ENCODE data around the gene KIAA0513. TPM values are rescaled to one million over a fixed set of nuclear protein-coding genes. Genes with fewer than 3 reads are reported as not detected.

KIAA0513 gene
- total RNA-seq, 1 experiment from 2014 or later = 2.9 TPM

GRCh38 chr16:85133290-85133599 is 105.7 kb downstream of the KIAA0513 start:
- CTCF ChIA-PET = no interaction called here
- no peaks in the 10 kb centered on the region for H3K36me3 ChIP-seq (ENCODE audit: insufficient read depth, low read length, poor library complexity, severe bottlenecking)
- BruUV-seq (replicated peaks) = no TSS peak
- POLR2A ChIA-PET (ENCODE audit: low non-redundant PET) = no interaction called here
- no peaks in the 10 kb centered on the region for H3K9me3 ChIP-seq (ENCODE audit: low read depth, low read length, poor library complexity, severe bottlenecking)
- no peak for DNase-seq (ENCODE audit: low spot score)
- peaks cover 10% of the 10 kb centered on the region for H3K4me1 ChIP-seq (ENCODE audit: insufficient read depth, low read length, poor library complexity, severe bottlenecking)
- intact Hi-C loops (cut with micrococcal nuclease; ENCODE audit: unreplicated experiment) = no loop called here
- TF ChIP-seq CTCF (conservative IDR thresholded peaks at IDR 0.05; ENCODE audit: low read depth, low read length) = no peak
- no peak for TF ChIP-seq EZH2 (IDR thresholded peaks at IDR 0.05; ENCODE audit: borderline replicate concordance, low read depth, low read length, poor library complexity, severe bottlenecking)
- H3K27ac ChIP-seq (ENCODE audit: low read depth, low read length, poor library complexity, severe bottlenecking) = no peak overlapping the region
- no peak overlapping the region for H3K4me3 ChIP-seq (ENCODE audit: low read depth, low read length, poor library complexity, severe bottlenecking)
- no peaks in the 10 kb centered on the region for H3K27me3 ChIP-seq (replicated peaks; ENCODE audit: insufficient read depth, low read depth, low read length, poor library complexity)

GRCh38 chr16:85134076-85134788 is 106.6 kb downstream of the KIAA0513 start:
- TF ChIP-seq CTCF (conservative IDR thresholded peaks at IDR 0.05; ENCODE audit: low read depth, low read length) (no peak), EZH2 (IDR thresholded peaks at IDR 0.05; ENCODE audit: borderline replicate concordance, low read depth, low read length, poor library complexity, severe bottlenecking) (no peak)
- POLR2A ChIA-PET (ENCODE audit: low non-redundant PET) = no interaction called here

GRCh38 chr16:85134789-85135142 is 107.2 kb downstream of the KIAA0513 start:
- Histone ChIP-seq H3K9me3 (ENCODE audit: low read depth, low read length, poor library complexity, severe bottlenecking) (no peaks in the 10 kb centered on the region), H3K27me3 (replicated peaks; ENCODE audit: insufficient read depth, low read depth, low read length, poor library complexity) (no peaks in the 10 kb centered on the region), H3K4me1 (ENCODE audit: insufficient read depth, low read length, poor library complexity, severe bottlenecking) (peaks cover 9% of the 10 kb centered on the region), H3K27ac (ENCODE audit: low read depth, low read length, poor library complexity, severe bottlenecking) (no peak overlapping the region), H3K4me3 (ENCODE audit: low read depth, low read length, poor library complexity, severe bottlenecking) (no peak overlapping the region), H3K36me3 (ENCODE audit: insufficient read depth, low read length, poor library complexity, severe bottlenecking) (no peaks in the 10 kb centered on the region)
- no TSS peak for BruUV-seq (replicated peaks)
- ChIA-PET POLR2A (ENCODE audit: low non-redundant PET) (no interaction called here), CTCF (no interaction called here)
- DNase-seq (ENCODE audit: low spot score) = no peak
- intact Hi-C loops (cut with micrococcal nuclease; ENCODE audit: unreplicated experiment) = no loop called here
- TF ChIP-seq EZH2 (IDR thresholded peaks at IDR 0.05; ENCODE audit: borderline replicate concordance, low read depth, low read length, poor library complexity, severe bottlenecking) = no peak

More at GRCh38 chr16:85134076-85134788, 106.6 kb downstream of the KIAA0513 start:
- Histone ChIP-seq H3K4me1 (ENCODE audit: insufficient read depth, low read length, poor library complexity, severe bottlenecking) (peaks cover 10% of the 10 kb centered on the region), H3K27me3 (replicated peaks; ENCODE audit: insufficient read depth, low read depth, low read length, poor library complexity) (no peaks in the 10 kb centered on the region), H3K36me3 (ENCODE audit: insufficient read depth, low read length, poor library complexity, severe bottlenecking) (no peaks in the 10 kb centered on the region), H3K4me3 (ENCODE audit: low read depth, low read length, poor library complexity, severe bottlenecking) (no peak overlapping the region), H3K9me3 (ENCODE audit: low read depth, low read length, poor library complexity, severe bottlenecking) (no peaks in the 10 kb centered on the region), H3K27ac (ENCODE audit: low read depth, low read length, poor library complexity, severe bottlenecking) (no peak overlapping the region)
- no TSS peak for BruUV-seq (replicated peaks)
- no peak for DNase-seq (ENCODE audit: low spot score)
- intact Hi-C loops (cut with micrococcal nuclease; ENCODE audit: unreplicated experiment) = no loop called here
- CTCF ChIA-PET = no interaction called here

GRCh38 chr16:85136213-85136701 is 108.7 kb downstream of the KIAA0513 start:
- Histone ChIP-seq H3K9me3 (ENCODE audit: low read depth, low read length, poor library complexity, severe bottlenecking) (no peaks in the 10 kb centered on the region), H3K4me1 (ENCODE audit: insufficient read depth, low read length, poor library complexity, severe bottlenecking) (no peaks in the 10 kb centered on the region), H3K4me3 (ENCODE audit: low read depth, low read length, poor library complexity, severe bottlenecking) (no peak overlapping the region), H3K27me3 (replicated peaks; ENCODE audit: insufficient read depth, low read depth, low read length, poor library complexity) (no peaks in the 10 kb centered on the region), H3K36me3 (ENCODE audit: insufficient read depth, low read length, poor library complexity, severe bottlenecking) (no peaks in the 10 kb centered on the region), H3K27ac (ENCODE audit: low read depth, low read length, poor library complexity, severe bottlenecking) (no peak overlapping the region)
- POLR2A ChIA-PET (ENCODE audit: low non-redundant PET) = no interaction called here
- intact Hi-C loops (cut with micrococcal nuclease; ENCODE audit: unreplicated experiment) = no loop called here
- DNase-seq (ENCODE audit: low spot score) = no peak
- CTCF ChIA-PET = no interaction called here
- TF ChIP-seq CTCF (conservative IDR thresholded peaks at IDR 0.05; ENCODE audit: low read depth, low read length) (no peak), EZH2 (IDR thresholded peaks at IDR 0.05; ENCODE audit: borderline replicate concordance, low read depth, low read length, poor library complexity, severe bottlenecking) (no peak)
- BruUV-seq (replicated peaks) = no TSS peak
